ENCODE data around the gene SESN3.

GRCh38 chr11:95143106-95143681 lies 87.8 kb downstream of the SESN3 start:
- TF ChIP-seq CTCF (IDR thresholded peaks at IDR 0.05) (no peak), POLR2A (IDR thresholded peaks at IDR 0.05) (no peak), POLR2AphosphoS5 (IDR thresholded peaks at IDR 0.05) (no peak)
